ENCODE results near the gene NAALADL2. TPM values are rescaled to one million over a fixed set of nuclear protein-coding genes. Genes with fewer than 3 reads are reported as not detected.
"Not testable (repeated sequence)": the region's sequence is repeated elsewhere in the genome, so short reads cannot be mapped to it uniquely, and the experiment has no call there.

Gene NAALADL2
- total and polyA plus RNA-seq, 2 donors (not counting 3 experiments of a cell fraction or from before 2014, with no cell fraction given) = 1.1 to 4.0 TPM

GRCh38 chr3:175270866-175271265 lies 411.7 kb downstream of the NAALADL2 start:
- Histone ChIP-seq H3K9me3 (replicated peaks; ENCODE audit: control insufficient read depth, insufficient read depth, low read length) (no peaks in the 10 kb centered on the region), H3K27ac (ENCODE audit: insufficient read depth, low read depth, low read length) (no peak overlapping the region), H3K4me1 (ENCODE audit: control insufficient read depth, extremely low read depth, insufficient read depth, low read length) (peaks cover 3% of the 10 kb centered on the region), H3K36me3 (ENCODE audit: control insufficient read depth in 2 of 2, extremely low read depth in 1 of 2, insufficient read depth in 2 of 2, low read length in 2 of 2) (no peaks in the 10 kb centered on the region), H3K79me2 (ENCODE audit: control insufficient read depth, insufficient read depth, low read length) (no peaks in the 10 kb centered on the region), H3K27me3 (ENCODE audit: control insufficient read depth in 2 of 2, insufficient read depth in 2 of 2, low read length in 2 of 2) (no peaks in the 10 kb centered on the region), H2AFZ (ENCODE audit: low read depth, low read length) (no peak overlapping the region), H3K4me2 (ENCODE audit: insufficient read depth, low read length) (no peak overlapping the region), H4K20me1 (replicated peaks; ENCODE audit: control insufficient read depth, extremely low read depth, insufficient read depth, low read length) (no peaks in the 10 kb centered on the region), H3K9ac (replicated peaks; ENCODE audit: extremely low read depth, insufficient read depth, low read length) (no peak overlapping the region), H3K9me1 (replicated peaks; ENCODE audit: control insufficient read depth, extremely low read depth, insufficient read depth, low read length) (no peaks in the 10 kb centered on the region), H3K4me3 (replicated peaks in 1 of 3; ENCODE audit: insufficient read depth in 1 of 3, low read depth in 1 of 3, low read length in 3 of 3) (no peak overlapping the region)
- no TSS peak for BruUV-seq (replicated peaks)
- FAIRE-seq (no peak), DNase-seq (ENCODE audit: low read depth, low spot score) (no peak)
- dilution Hi-C loops (cut with MboI; ENCODE audit: extremely low pct_ligation_motif_present, low sequenced_read_pairs) (no loop called here), intact Hi-C loops (cut with micrococcal nuclease) (no loop called here)
- TF ChIP-seq CTCF (IDR thresholded peaks at IDR 0.05; ENCODE audit: extremely low read depth in 1 of 2, insufficient read depth in 1 of 2, low read depth in 1 of 2, low read length in 2 of 2) = no peak
- POLR2A ChIA-PET = no interaction called here
- CTCF ChIA-PET = no interaction called here

GRCh38 chr3:175271465-175271864 lies 412.3 kb downstream of the NAALADL2 start:
- CTCF ChIA-PET; H3K9me1 ChIP-seq (replicated peaks; ENCODE audit: control insufficient read depth, extremely low read depth, insufficient read depth, low read length); dilution Hi-C loops (cut with MboI; ENCODE audit: extremely low pct_ligation_motif_present, low sequenced_read_pairs); FAIRE-seq; H3K4me2 ChIP-seq (ENCODE audit: insufficient read depth, low read length); H4K20me1 ChIP-seq (replicated peaks; ENCODE audit: control insufficient read depth, extremely low read depth, insufficient read depth, low read length); intact Hi-C loops (cut with micrococcal nuclease); DNase-seq (ENCODE audit: low read depth, low spot score); H3K36me3 ChIP-seq (ENCODE audit: control insufficient read depth in 2 of 2, extremely low read depth in 1 of 2, insufficient read depth in 2 of 2, low read length in 2 of 2); H2AFZ ChIP-seq (ENCODE audit: low read depth, low read length); POLR2A ChIA-PET; H3K4me1 ChIP-seq (ENCODE audit: control insufficient read depth, extremely low read depth, insufficient read depth, low read length); BruUV-seq (replicated peaks); H3K79me2 ChIP-seq (ENCODE audit: control insufficient read depth, insufficient read depth, low read length); H3K4me3 ChIP-seq (replicated peaks in 1 of 3; ENCODE audit: insufficient read depth in 1 of 3, low read depth in 1 of 3, low read length in 3 of 3); H3K27ac ChIP-seq (ENCODE audit: insufficient read depth, low read depth, low read length); H3K9me3 ChIP-seq (replicated peaks; ENCODE audit: control insufficient read depth, insufficient read depth, low read length); H3K27me3 ChIP-seq (ENCODE audit: control insufficient read depth in 2 of 2, insufficient read depth in 2 of 2, low read length in 2 of 2); H3K9ac ChIP-seq (replicated peaks; ENCODE audit: extremely low read depth, insufficient read depth, low read length): not testable (repeated sequence)

All from endothelial cell of umbilical vein (primary cell).